WTC11 (cell line): ENCODE measurements around the gene C1orf185. TPM values are rescaled to one million over a fixed set of nuclear protein-coding genes. Genes with fewer than 3 reads are reported as not detected.

ENCODE experiments used
- ATAC-seq: fragments of 200-7000 bp; cut with Tn5 transposase; 2 replicates; pipeline ENCODE4 v1.10.0; 2021; ENCODE audit warnings: mild to moderate bottlenecking, moderate library complexity
- CTCF ChIA-PET: fragments of 300-600 bp; sonication (Branson Sonifier 250); formaldehyde crosslinking; loops from one replicate; lab custom pipeline; 2021; ENCODE audit warnings: antibody characterized with exemption; lab: Charles Lee
- POLR2A ChIA-PET: fragments of 350-600 bp; sonication (Branson Sonifier 250); formaldehyde crosslinking; loops from one replicate; lab custom pipeline; 2021; ENCODE audit warnings: antibody characterized with exemption; lab: Charles Lee
- DNase-seq: peaks from one replicate; pipeline ENCODE4 v3.0.0; 2021; ENCODE audit warnings: low spot score
- H3K27ac Mint-ChIP-seq: 2 replicates; pipeline ENCODE4 v1.8.0; 2021; ENCODE audit warnings: mixed read lengths
- H3K27me3 Mint-ChIP-seq: 2 replicates; pipeline ENCODE4 v1.8.0; 2021; ENCODE audit warnings: low read depth, mild to moderate bottlenecking, moderate library complexity, mixed read lengths
- H3K36me3 Mint-ChIP-seq: 2 replicates; pipeline ENCODE4 v1.8.0; 2021; ENCODE audit warnings: mixed read lengths
- H3K4me1 Mint-ChIP-seq: 2 replicates; pipeline ENCODE4 v1.8.0; 2022; ENCODE audit warnings: mixed read lengths
- H3K4me3 Mint-ChIP-seq: 2 replicates; pipeline ENCODE4 v1.8.0; 2021; ENCODE audit warnings: mild to moderate bottlenecking, moderate library complexity, mixed read lengths
- H3K9me3 Mint-ChIP-seq: 2 replicates; pipeline ENCODE4 v1.8.0; 2021; ENCODE audit warnings: mixed read lengths
- ARID4B ChIP-seq: sonication (generic); formaldehyde crosslinking; IDR thresholded peaks from 2 replicates; pipeline ENCODE4 v1.8.0; 2023; ENCODE audit warnings: missing genetic modification reagents, mild to moderate bottlenecking, borderline replicate concordance
- FOXJ3 ChIP-seq: sonication (generic); formaldehyde crosslinking; IDR thresholded peaks from 2 replicates; pipeline ENCODE4 v1.9.0; 2021; ENCODE audit warnings: missing genetic modification reagents, mild to moderate bottlenecking, borderline replicate concordance
- FOXP4 ChIP-seq: sonication (generic); formaldehyde crosslinking; IDR thresholded peaks from 2 replicates; pipeline ENCODE4 v1.8.0; 2022; ENCODE audit warnings: mild to moderate bottlenecking, missing genetic modification reagents
- GABPB1 ChIP-seq: sonication (generic); formaldehyde crosslinking; IDR thresholded peaks from 2 replicates; pipeline ENCODE4 v1.8.1; 2023; ENCODE audit warnings: mild to moderate bottlenecking, missing genetic modification reagents
- MLX ChIP-seq: sonication (generic); formaldehyde crosslinking; IDR thresholded peaks from 2 replicates; pipeline ENCODE4 v1.8.1; 2023; ENCODE audit warnings: mild to moderate bottlenecking, missing genetic modification reagents, moderate library complexity
- NFYB ChIP-seq: sonication (generic); formaldehyde crosslinking; conservative IDR thresholded peaks from 2 replicates; pipeline ENCODE4 v1.8.0; 2022; ENCODE audit warnings: low read depth, missing genetic modification reagents
- NR1H2 ChIP-seq: sonication (generic); formaldehyde crosslinking; IDR thresholded peaks from 2 replicates; pipeline ENCODE4 v1.9.0; 2021; ENCODE audit warnings: mild to moderate bottlenecking, moderate library complexity, missing genetic modification reagents
- PRDM15 ChIP-seq: sonication (generic); formaldehyde crosslinking; IDR thresholded peaks from 2 replicates; pipeline ENCODE4 v1.8.0; 2022; ENCODE audit warnings: missing genetic modification reagents
- RORB ChIP-seq: fragments of 250-450 bp; sonication (Bioruptor Pico); IDR thresholded peaks from 2 replicates; pipeline ENCODE4 v1.9.0; 2021; ENCODE audit warnings: mild to moderate bottlenecking
- TCF7 ChIP-seq: sonication (generic); formaldehyde crosslinking; IDR thresholded peaks from 2 replicates; pipeline ENCODE4 v1.8.0; 2022; ENCODE audit warnings: mild to moderate bottlenecking, low read depth, missing genetic modification reagents, moderate library complexity
- ZNF317 ChIP-seq: sonication (generic); formaldehyde crosslinking; IDR thresholded peaks from 2 replicates; pipeline ENCODE4 v1.8.1; 2023; ENCODE audit warnings: low read depth, mild to moderate bottlenecking, moderate library complexity, missing genetic modification reagents, borderline replicate concordance
- ZNF396 ChIP-seq: fragments of 250-450 bp; sonication (Bioruptor Pico); IDR thresholded peaks from 2 replicates; pipeline ENCODE4 v1.8.0; 2021; ENCODE audit warnings: mild to moderate bottlenecking, moderate library complexity, borderline replicate concordance
- ZNF423 ChIP-seq: fragments of 250-450 bp; sonication (Bioruptor Pico); IDR thresholded peaks from 2 replicates; pipeline ENCODE4 v2.1.2; 2022; ENCODE audit warnings: mild to moderate bottlenecking, moderate library complexity
- ZNF532 ChIP-seq: fragments of 250-450 bp; sonication (Bioruptor Pico); IDR thresholded peaks from 2 replicates; pipeline ENCODE4 v1.9.0; 2021; ENCODE audit warnings: mild to moderate bottlenecking, borderline replicate concordance
- total RNA-seq: library from RNA; stranded (reverse); gene quantifications from 3 replicates; pipeline ENCODE4 v1.2.3, GENCODE V29; 2021

The C1orf185 gene
- total RNA-seq, 1 experiment from 2014 or later, result not detected

- TF ChIP-seq FOXP4 (CRISPR knock-in tag), result no peak
- no peak for TF ChIP-seq ZNF396
- no peak for TF ChIP-seq RORB (CRISPR knock-in tag)
- no peak for TF ChIP-seq ZNF423 (CRISPR knock-in tag)
- no peak for TF ChIP-seq NFYB (CRISPR knock-in tag)
- no peak for TF ChIP-seq MLX
- no peak for TF ChIP-seq NR1H2
- no peak for TF ChIP-seq GABPB1 (CRISPR knock-in tag)
- TF ChIP-seq, all 79 proteins: peak for 0
These were observed 4.9 kb upstream of the C1orf185 start (continued) for GRCh38 chr1:51097171-51097570.

GRCh38 chr1:51100264-51100880, 1.7 kb upstream of the C1orf185 start:
- POLR2A ChIA-PET, result no interaction called here
- H3K9me3 Mint-ChIP-seq, result 0 out of 2 replicates have a peak, but pooled peaks cover 6% of the 10 kb centered on the region
- TF ChIP-seq ZNF532 (CRISPR knock-in tag), result no peak
- TF ChIP-seq ZNF317, result no peak
- no peak for TF ChIP-seq TCF7
- TF ChIP-seq, all 79 proteins: peak for 0
- H3K36me3 Mint-ChIP-seq, result no peaks in the 10 kb centered on the region
- no peak for DNase-seq
- H3K27me3 Mint-ChIP-seq, result no peaks in the 10 kb centered on the region; the same call in 1 of the 2 replicates
- CTCF ChIA-PET, result no interaction called here
- H3K4me1 Mint-ChIP-seq, result no peaks in the 10 kb centered on the region
- H3K4me3 Mint-ChIP-seq, result no peak overlapping the region
- no peak overlapping the region for H3K27ac Mint-ChIP-seq
- ATAC-seq, result no peak

GRCh38 chr1:51114137-51114536, 12.1 kb downstream of the C1orf185 start:
- Mint-ChIP-seq H3K4me1 (no peaks in the 10 kb centered on the region), H3K9me3 (no peaks in the 10 kb centered on the region), H3K4me3 (no peak overlapping the region), H3K27ac (no peak overlapping the region), H3K27me3 (peaks cover 4% of the 10 kb centered on the region; the same call in 1 of the 2 replicates), H3K36me3 (no peaks in the 10 kb centered on the region)
- ATAC-seq (no peak), DNase-seq (no peak)
- ChIA-PET POLR2A (no interaction called here), CTCF (no interaction called here)
- TF ChIP-seq FOXJ3 (CRISPR knock-in tag), result no peak
- no peak for TF ChIP-seq ARID4B (CRISPR knock-in tag)
- no peak for TF ChIP-seq RORB (CRISPR knock-in tag)
- no peak for TF ChIP-seq NFYB (CRISPR knock-in tag)
- no peak for TF ChIP-seq FOXP4 (CRISPR knock-in tag)
- TF ChIP-seq PRDM15 (CRISPR knock-in tag), result no peak
- TF ChIP-seq GABPB1 (CRISPR knock-in tag), result no peak
